Esophagus mucosa (tissue), 1 donor: ENCODE measurements around the gene EID2B. TPM values are rescaled to one million over a fixed set of nuclear protein-coding genes. Genes with fewer than 3 reads are reported as not detected.
A peak's percentile ranks its signal among the peaks of the same experiment; 100 is the strongest.

ENCODE experiments used
- ATAC-seq: fragments of 200-7000 bp; cut with Tn5 transposase; one replicate; pipeline ENCODE4 v1.9.1; 2020
- total RNA-seq: library from RNA; stranded (reverse); gene quantifications from one replicate; pipeline ENCODE4 v1.2.4, GENCODE V29; 2023
- donor health status: DM: yes; HTN: yes; CAD: no.

The EID2B gene
- total RNA-seq, 1 donor from 2014 or later, result 0.20 TPM

GRCh38 chr19:39531834-39532232 lies 819 bp downstream of the EID2B start:
- ATAC-seq, result no peak

- no peak for ATAC-seq
Measured at GRCh38 chr19:39525205-39525604, 7.4 kb downstream of the EID2B start.

GRCh38 chr19:39524495-39524894 lies 8.2 kb downstream of the EID2B start:
- ATAC-seq, result no peak

GRCh38 chr19:39520541-39521484 lies 11.8 kb downstream of the EID2B start:
- ATAC-seq, result no peak

GRCh38 chr19:39518975-39519374 lies 13.7 kb downstream of the EID2B start:
- ATAC-seq, result peak; percentile 62

GRCh38 chr19:39518458-39518857 lies 14.2 kb downstream of the EID2B start:
- ATAC-seq, result no peak

GRCh38 chr19:39517432-39517831 lies 15.2 kb downstream of the EID2B start:
- no peak for ATAC-seq

- ATAC-seq, result no peak
Measured at GRCh38 chr19:39516270-39516669, 16.4 kb downstream of the EID2B start.

GRCh38 chr19:39515551-39516191 lies 17.0 kb downstream of the EID2B start:
- ATAC-seq, result no peak

GRCh38 chr19:39514840-39515550 lies 17.7 kb downstream of the EID2B start, which contains the start of gene SELENOV:
Gene SELENOV (plus strand): TSS chr19:39515139. CDS start chr19:39515213, 74 bp downstream.
- ATAC-seq, result no peak

GRCh38 chr19:39512988-39513387 lies 19.7 kb downstream of the EID2B start:
- ATAC-seq, result no peak

GRCh38 chr19:39509233-39509632 lies 23.4 kb downstream of the EID2B start:
- no peak for ATAC-seq

GRCh38 chr19:39508629-39509028 lies 24.0 kb downstream of the EID2B start:
- no peak for ATAC-seq

- ATAC-seq, result no peak
Measured at GRCh38 chr19:39507715-39508364, 24.8 kb downstream of the EID2B start.

GRCh38 chr19:39506944-39507714 lies 25.5 kb downstream of the EID2B start:
- ATAC-seq, result peak; percentile 43

- no peak for ATAC-seq
Measured at GRCh38 chr19:39506598-39506943, 26.1 kb downstream of the EID2B start.

GRCh38 chr19:39502640-39503417 lies 29.8 kb downstream of the EID2B start:
- peak; percentile 79 for ATAC-seq

GRCh38 chr19:39501340-39501739 lies 31.3 kb downstream of the EID2B start:
- ATAC-seq, result no peak

- ATAC-seq, result no peak
Measured at GRCh38 chr19:39500543-39500942, 32.1 kb downstream of the EID2B start.

- ATAC-seq, result no peak
Measured at GRCh38 chr19:39499932-39500331, 32.7 kb downstream of the EID2B start.
